H9 (cell line): Measurements from ENCODE around the gene LRP1B. TPM values are rescaled to one million over a fixed set of nuclear protein-coding genes. Genes with fewer than 3 reads are reported as not detected.

Experiments
- DNase-seq: peaks from one replicate; pipeline ENCODE4 v3.0.0-alpha.2; 2017
- H2AFZ ChIP-seq: one replicate; pipeline ENCODE4 v1.6.1; 2013; ENCODE audit warnings: mild to moderate bottlenecking, low read length, control low read depth, moderate library complexity
- H2AK5ac ChIP-seq: 2 replicates; pipeline ENCODE4 v1.6.1; 2013; ENCODE audit warnings: low read length, control low read depth, mixed read lengths; ENCODE audit not compliant: insufficient read length
- H2BK120ac ChIP-seq: one replicate; pipeline ENCODE4 v1.6.1; 2013; ENCODE audit warnings: low read depth, mild to moderate bottlenecking, low read length, control low read depth, inconsistent platforms; ENCODE audit not compliant: poor library complexity, severe bottlenecking
- H2BK12ac ChIP-seq: 2 replicates; pipeline ENCODE4 v1.6.1; 2013; ENCODE audit warnings: low read length, control low read depth, mixed read lengths, low read depth; ENCODE audit not compliant: insufficient read length
- H2BK15ac ChIP-seq: 2 replicates; pipeline ENCODE4 v1.6.1; 2013; ENCODE audit warnings: low read depth, low read length, control low read depth
- H2BK20ac ChIP-seq: one replicate; pipeline ENCODE4 v1.6.1; 2013; ENCODE audit warnings: low read depth, mild to moderate bottlenecking, low read length, control low read depth, inconsistent platforms; ENCODE audit not compliant: poor library complexity, severe bottlenecking
- H2BK5ac ChIP-seq: 2 replicates; pipeline ENCODE4 v1.6.1; 2013; ENCODE audit warnings: low read length, control low read depth, mixed read lengths; ENCODE audit not compliant: insufficient read length
- H3K14ac ChIP-seq: 2 replicates; pipeline ENCODE4 v1.6.1; 2013; ENCODE audit warnings: low read length, control low read depth; ENCODE audit not compliant: insufficient read depth
- H3K18ac ChIP-seq: 2 replicates; pipeline ENCODE4 v1.6.1; 2013; ENCODE audit warnings: low read depth, mild to moderate bottlenecking, mixed read lengths, low read length, control low read depth; ENCODE audit not compliant: insufficient read length
- H3K23ac ChIP-seq: 2 replicates; pipeline ENCODE4 v1.6.1; 2013; ENCODE audit warnings: low read length, control low read depth, mixed read lengths, low read depth; ENCODE audit not compliant: insufficient read length
- H3K23me2 ChIP-seq: 2 replicates; pipeline ENCODE4 v1.6.1; 2013; ENCODE audit warnings: low read depth, mild to moderate bottlenecking, mixed read lengths, low read length, control low read depth; ENCODE audit not compliant: insufficient read length, poor library complexity, severe bottlenecking
- H3K27ac ChIP-seq: 2 replicates; pipeline ENCODE4 v1.5.1; 2013; ENCODE audit warnings: low read length, control low read depth, mixed read lengths, low read depth; ENCODE audit not compliant: insufficient read length
- H3K27me3 ChIP-seq: 2 replicates; pipeline ENCODE4 v1.6.1; 2013; ENCODE audit warnings: low read length, control low read depth, inconsistent platforms; ENCODE audit not compliant: insufficient read depth
- H3K4ac ChIP-seq: 2 replicates; pipeline ENCODE4 v1.6.1; 2013; ENCODE audit warnings: low read depth, mild to moderate bottlenecking, control low read depth, inconsistent platforms, low read length, moderate library complexity
- H3K4me1 ChIP-seq: 2 replicates; pipeline ENCODE4 v1.6.1; 2013; ENCODE audit warnings: low read length, control low read depth, inconsistent platforms; ENCODE audit not compliant: insufficient read depth
- H3K4me2 ChIP-seq: 2 replicates; pipeline ENCODE4 v1.6.1; 2013; ENCODE audit warnings: low read length, control low read depth, mixed read lengths; ENCODE audit not compliant: insufficient read length, insufficient read depth
- H3K56ac ChIP-seq: 2 replicates; pipeline ENCODE4 v1.6.1; 2013; ENCODE audit warnings: low read depth, mild to moderate bottlenecking, mixed read lengths, low read length, control low read depth; ENCODE audit not compliant: insufficient read length
- H3K79me1 ChIP-seq: 2 replicates; pipeline ENCODE4 v1.6.1; 2013; ENCODE audit warnings: low read depth, mild to moderate bottlenecking, moderate library complexity, low read length, control low read depth, inconsistent platforms; ENCODE audit not compliant: insufficient read depth, poor library complexity, severe bottlenecking
- H3K79me2 ChIP-seq: 2 replicates; pipeline ENCODE4 v1.6.1; 2013; ENCODE audit warnings: low read length, control low read depth, inconsistent platforms; ENCODE audit not compliant: insufficient read depth
- H3K9ac ChIP-seq: 2 replicates; pipeline ENCODE4 v1.6.1; 2013; ENCODE audit warnings: low read length, control low read depth, mixed read lengths; ENCODE audit not compliant: insufficient read length; ENCODE audit errors: extremely low read depth
- H3K9me3 ChIP-seq: one replicate; pipeline ENCODE4 v1.6.1; 2013; ENCODE audit warnings: low read depth, low read length, inconsistent platforms; ENCODE audit not compliant: control insufficient read depth
- H3T11ph ChIP-seq: one replicate; pipeline ENCODE4 v1.6.1; 2013; ENCODE audit warnings: mild to moderate bottlenecking, low read length, control low read depth, inconsistent platforms
- H4K20me1 ChIP-seq: one replicate; pipeline ENCODE4 v1.6.1; 2013; ENCODE audit not compliant: control insufficient read depth, insufficient read length, insufficient read depth
- H4K5ac ChIP-seq: 2 replicates; pipeline ENCODE4 v1.6.1; 2013; ENCODE audit warnings: low read depth, mild to moderate bottlenecking, mixed read lengths, low read length, control low read depth; ENCODE audit not compliant: insufficient read length
- H4K8ac ChIP-seq: replicated peaks from 2 replicates; pipeline ENCODE4 v1.6.1; 2013; ENCODE audit warnings: low read length, control low read depth, mixed read lengths, low read depth; ENCODE audit not compliant: insufficient read length
- H4K91ac ChIP-seq: 2 replicates; pipeline ENCODE4 v1.6.1; 2013; ENCODE audit warnings: low read depth, mild to moderate bottlenecking, moderate library complexity, mixed read lengths, low read length, control low read depth; ENCODE audit not compliant: insufficient read length
- H3K27ac Mint-ChIP-seq, 3 experiments: 2 replicates in 2 of 3; 3 replicates in 1 of 3; pipeline ENCODE4 v1.8.0; 2020 to 2021; ENCODE audit warnings: mixed read lengths in 3 of 3, mild to moderate bottlenecking in 1 of 3, moderate library complexity in 1 of 3
- H3K27me3 Mint-ChIP-seq: 2 replicates; pipeline ENCODE4 v1.8.0; 2021; ENCODE audit warnings: low read depth, mild to moderate bottlenecking, moderate library complexity, mixed read lengths
- H3K36me3 Mint-ChIP-seq, 3 experiments: 2 replicates in 2 of 3; 3 replicates in 1 of 3; pipeline ENCODE4 v1.8.0; 2020 to 2021; ENCODE audit warnings: low read depth in 3 of 3, mixed read lengths in 3 of 3; ENCODE audit not compliant: insufficient read depth in 1 of 3
- H3K4me1 Mint-ChIP-seq, 2 experiments: 2 replicates each; pipeline ENCODE4 v1.8.0; 2020; ENCODE audit warnings: mixed read lengths in 2 of 2
- H3K4me3 Mint-ChIP-seq, 2 experiments: 2 replicates in 1 of 2; 3 replicates in 1 of 2; pipeline ENCODE4 v1.8.0; 2020 to 2021; ENCODE audit warnings: mild to moderate bottlenecking in 2 of 2, mixed read lengths in 2 of 2, moderate library complexity in 1 of 2
- H3K9me3 Mint-ChIP-seq, 2 experiments: 2 replicates in 1 of 2; 3 replicates in 1 of 2; pipeline ENCODE4 v1.8.0; 2020; ENCODE audit warnings: mild to moderate bottlenecking in 2 of 2, mixed read lengths in 2 of 2, moderate library complexity in 1 of 2
- CTCF ChIP-seq: fragments of 200-600 bp; sonication (generic); conservative IDR thresholded peaks from 3 replicates; pipeline ENCODE4 v1.8.0; 2021; ENCODE audit warnings: antibody characterized with exemption, mild to moderate bottlenecking
- total RNA-seq: library from RNA; stranded (reverse); gene quantifications from 2 replicates; pipeline ENCODE4 v1.2.1, GENCODE V29; 2021

The LRP1B gene
- total RNA-seq, 1 experiment from 2014 or later, result not detected

GRCh38 chr2:140185076-140185475 lies 1945.7 kb downstream of the LRP1B start:
- Histone ChIP-seq H3K56ac (no peak overlapping the region), H2AK5ac (no peak overlapping the region), H3K79me2 (no peaks in the 10 kb centered on the region), H3K23me2 (no peaks in the 10 kb centered on the region), H4K8ac (no peak overlapping the region), H3K23ac (no peak overlapping the region), H3K79me1 (no peaks in the 10 kb centered on the region), H3K18ac (no peak overlapping the region), H4K91ac (no peak overlapping the region), H3K4me1 (no peaks in the 10 kb centered on the region; the same call in 1 of the 2 replicates), H3K27ac (no peak overlapping the region), H2BK15ac (no peak overlapping the region), H4K20me1 (no peaks in the 10 kb centered on the region), H3K9me3 (no peaks in the 10 kb centered on the region), H2BK12ac (no peak overlapping the region), H2BK120ac (no peak overlapping the region), H3K14ac (no peak overlapping the region), H3T11ph (no peak overlapping the region), H2AFZ (no peak overlapping the region), H4K5ac (no peak overlapping the region), H3K27me3 (no peaks in the 10 kb centered on the region), H3K4me2 (no peak overlapping the region), H2BK5ac (no peak overlapping the region), H3K9ac (no peak overlapping the region), H3K4ac (no peak overlapping the region), H2BK20ac (no peak overlapping the region)
- no peaks in the 10 kb centered on the region for H3K36me3 Mint-ChIP-seq
- H3K4me3 Mint-ChIP-seq, result no peak overlapping the region
- H3K27ac Mint-ChIP-seq, result no peak overlapping the region
- H3K9me3 Mint-ChIP-seq, result no peaks in the 10 kb centered on the region
- H3K27me3 Mint-ChIP-seq, result no peaks in the 10 kb centered on the region
- no peak for DNase-seq
- no peak for TF ChIP-seq CTCF
- H3K4me1 Mint-ChIP-seq, result peaks cover 4 to 10% of the 10 kb centered on the region in 2 experiments
